Fibroblast of skin of scalp (primary cell): ENCODE results near the gene CCDC159.

ENCODE experiments used
- DNase-seq: peaks from one replicate; pipeline ENCODE4 v3.0.0-alpha.2; 2013

CCDC159 gene

DNA sequence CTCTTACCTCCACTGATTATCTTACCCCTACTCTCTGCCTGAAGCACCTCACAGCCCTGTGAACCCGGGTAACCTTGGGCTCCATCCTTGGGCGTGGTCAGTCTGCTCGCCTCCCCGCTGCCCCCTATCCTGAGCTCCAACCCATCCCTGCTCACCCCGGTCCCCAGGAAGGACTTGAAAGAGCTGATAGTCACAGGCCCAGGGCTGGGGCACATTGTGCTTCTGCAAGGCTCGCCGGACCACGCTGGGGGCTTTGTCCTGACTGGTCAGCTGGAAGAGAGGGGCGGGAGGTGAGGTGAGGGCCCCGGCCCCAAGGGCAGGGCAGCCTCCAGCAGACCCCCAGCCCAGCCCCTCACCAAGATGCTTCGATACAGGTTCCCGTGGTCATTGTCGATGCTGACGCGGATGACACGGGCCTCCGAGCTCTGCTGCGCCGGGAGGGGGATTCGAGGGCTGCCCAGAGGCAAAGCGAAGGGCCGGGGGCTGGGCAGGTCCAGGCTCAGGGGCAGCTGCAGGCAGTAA, 50.8 kb downstream of the CCDC159 start:
- no peak for DNase-seq

DNA sequence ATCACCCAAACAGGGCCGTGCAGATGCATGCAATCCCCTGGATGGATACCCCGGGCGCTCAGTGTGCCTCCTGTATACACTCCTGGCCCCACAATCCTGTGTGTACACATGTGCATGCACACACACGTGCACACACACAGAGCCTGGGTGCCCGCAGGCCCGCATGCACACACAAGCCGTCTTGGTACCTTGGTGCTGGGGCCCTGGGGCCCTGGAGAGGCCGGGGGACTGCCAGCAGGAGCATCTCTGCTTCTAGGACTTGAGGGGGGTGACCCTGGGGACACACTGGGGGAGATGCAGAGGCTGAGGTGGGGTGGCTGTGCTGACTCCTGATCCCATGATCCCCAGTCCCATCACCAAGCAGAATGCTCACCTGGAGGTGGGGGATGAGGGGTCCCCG, 53.3 kb downstream of the CCDC159 start:
- no peak for DNase-seq

DNA sequence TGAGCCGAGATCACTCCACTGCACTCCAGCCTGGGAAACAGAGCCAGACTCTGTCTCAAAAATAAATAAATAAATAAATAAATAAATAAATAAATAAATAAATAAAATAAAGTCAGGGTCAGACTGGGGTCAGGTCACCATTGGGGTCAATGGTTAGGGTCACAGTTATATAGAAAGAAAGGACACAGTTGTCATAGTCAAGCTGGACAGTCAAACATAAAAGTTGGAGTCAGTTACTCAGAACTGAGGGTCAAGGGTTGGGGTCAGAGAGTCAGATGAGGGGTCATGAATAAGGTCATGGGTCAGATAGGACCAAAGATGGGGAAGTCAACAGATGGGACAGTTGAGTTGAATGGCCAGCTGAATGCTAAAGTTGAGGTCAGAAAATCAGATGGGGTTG, 54.5 kb downstream of the CCDC159 start:
- no peak for DNase-seq

DNA sequence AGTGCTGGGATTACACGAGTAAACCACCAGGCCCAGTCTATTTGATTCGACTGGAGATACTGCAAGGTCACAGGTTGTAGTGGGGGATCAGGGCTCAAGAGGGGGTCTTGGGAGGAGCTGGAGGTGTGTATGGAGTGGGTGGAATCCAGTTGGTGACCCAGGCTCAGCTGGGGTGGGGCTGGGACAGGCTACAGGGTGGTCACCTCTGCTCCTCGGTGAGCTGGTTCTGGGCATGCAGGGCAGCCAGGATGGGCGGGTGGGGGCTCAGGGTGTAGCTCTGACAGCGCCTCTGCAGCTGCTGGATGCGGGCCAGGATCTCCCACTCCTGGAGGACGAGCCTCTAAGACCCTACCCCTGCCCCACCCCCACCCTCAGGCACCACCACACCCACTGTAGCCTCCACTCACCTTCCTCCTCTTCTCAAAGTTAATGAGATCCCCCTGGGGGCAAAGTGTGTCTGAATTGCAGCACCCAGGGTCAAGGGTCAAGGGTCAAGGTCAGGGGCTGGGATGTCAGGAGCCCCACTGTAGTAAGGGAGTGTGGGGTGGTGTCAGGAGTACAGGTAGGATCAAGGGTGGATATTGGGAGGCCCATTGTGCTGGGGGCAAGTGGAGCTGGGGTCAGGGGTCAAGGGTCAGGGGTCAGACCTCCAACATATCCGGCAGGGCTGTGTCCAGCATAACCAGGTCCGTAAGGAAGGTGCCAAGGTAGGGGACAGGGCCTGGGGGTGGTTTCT, 55.7 kb downstream of the CCDC159 start:
- no peak for DNase-seq
